Body of pancreas (tissue), 4 donors: ENCODE results near the gene TRIM24.

Source experiments
- POLR2A ChIP-seq, 3 donors: fragments of 450-650 bp; IDR thresholded peaks; one replicate each; pipeline ENCODE4 v1.6.1; 2016; ENCODE audit warnings: antibody characterized with exemption in 3 of 3, mild to moderate bottlenecking in 2 of 3
- TF ChIP-seq, protein P1 (sequence below), 7 experiments: fragments of 450-650 bp in 4 of 7; fragments of 200-600 bp in 3 of 7; sonication (generic) in 3 of 7; IDR thresholded peaks; one replicate each; pipeline ENCODE4 v1.5.1; 2016 to 2019; ENCODE audit warnings: antibody characterized with exemption in 7 of 7

DNA sequence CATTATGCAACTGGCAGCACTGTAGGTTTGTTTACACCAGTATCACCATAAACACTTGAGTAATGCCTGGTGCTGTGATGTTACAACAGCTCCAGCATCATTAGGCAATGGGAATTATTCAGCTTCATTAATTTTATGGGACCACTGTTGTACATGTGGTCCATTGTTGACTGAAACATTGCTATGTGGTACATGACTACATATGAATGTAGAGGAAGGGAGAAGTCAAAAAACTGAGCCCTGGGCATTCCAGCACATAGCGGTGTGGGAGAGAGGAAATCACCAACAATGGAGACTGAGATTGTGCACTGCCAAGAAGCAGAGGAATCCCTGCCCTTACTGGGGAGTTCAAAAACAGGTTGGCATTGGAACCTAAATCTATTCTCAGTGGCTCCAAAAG lies 89.0 kb downstream of the TRIM24 start:
- TF ChIP-seq, protein P1, sequence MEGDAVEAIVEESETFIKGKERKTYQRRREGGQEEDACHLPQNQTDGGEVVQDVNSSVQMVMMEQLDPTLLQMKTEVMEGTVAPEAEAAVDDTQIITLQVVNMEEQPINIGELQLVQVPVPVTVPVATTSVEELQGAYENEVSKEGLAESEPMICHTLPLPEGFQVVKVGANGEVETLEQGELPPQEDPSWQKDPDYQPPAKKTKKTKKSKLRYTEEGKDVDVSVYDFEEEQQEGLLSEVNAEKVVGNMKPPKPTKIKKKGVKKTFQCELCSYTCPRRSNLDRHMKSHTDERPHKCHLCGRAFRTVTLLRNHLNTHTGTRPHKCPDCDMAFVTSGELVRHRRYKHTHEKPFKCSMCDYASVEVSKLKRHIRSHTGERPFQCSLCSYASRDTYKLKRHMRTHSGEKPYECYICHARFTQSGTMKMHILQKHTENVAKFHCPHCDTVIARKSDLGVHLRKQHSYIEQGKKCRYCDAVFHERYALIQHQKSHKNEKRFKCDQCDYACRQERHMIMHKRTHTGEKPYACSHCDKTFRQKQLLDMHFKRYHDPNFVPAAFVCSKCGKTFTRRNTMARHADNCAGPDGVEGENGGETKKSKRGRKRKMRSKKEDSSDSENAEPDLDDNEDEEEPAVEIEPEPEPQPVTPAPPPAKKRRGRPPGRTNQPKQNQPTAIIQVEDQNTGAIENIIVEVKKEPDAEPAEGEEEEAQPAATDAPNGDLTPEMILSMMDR (IDR thresholded peaks at IDR 0.05): no peak
- TF ChIP-seq POLR2A (IDR thresholded peaks at IDR 0.05): no peak
